Measurements from ENCODE around the gene ATAD2B. TPM values are rescaled to one million over a fixed set of nuclear protein-coding genes. Genes with fewer than 3 reads are reported as not detected.

ATAD2B gene
- total RNA-seq, 1 donor from 2014 or later: 46.8 TPM

DNA sequence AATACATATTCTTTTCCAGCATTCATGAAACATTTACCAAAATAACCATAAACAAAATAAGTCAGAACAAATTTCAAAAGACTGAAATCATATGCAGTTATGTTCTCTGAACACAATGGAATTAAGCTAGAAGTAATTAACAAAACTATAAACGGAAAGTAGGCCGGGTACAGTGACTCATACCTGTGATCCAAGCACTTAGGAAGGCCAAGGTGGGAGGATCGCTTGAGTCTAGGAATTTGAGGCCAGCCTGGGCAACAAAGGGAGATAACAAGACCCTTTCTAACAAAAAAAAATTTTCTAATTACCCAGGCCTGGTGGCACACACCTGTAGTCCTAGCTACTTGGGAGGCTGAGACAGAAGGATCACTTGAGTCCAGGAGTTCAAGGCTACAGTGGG lies 14.9 kb downstream of the ATAD2B start:
- DNase-seq: no peak

- DNase-seq: no peak
Observed at GRCh38 chr2:23905155-23905554, 21.8 kb downstream of the ATAD2B start.

- DNase-seq: no peak
Observed at GRCh38 chr2:23904692-23905091, 22.2 kb downstream of the ATAD2B start.

DNA sequence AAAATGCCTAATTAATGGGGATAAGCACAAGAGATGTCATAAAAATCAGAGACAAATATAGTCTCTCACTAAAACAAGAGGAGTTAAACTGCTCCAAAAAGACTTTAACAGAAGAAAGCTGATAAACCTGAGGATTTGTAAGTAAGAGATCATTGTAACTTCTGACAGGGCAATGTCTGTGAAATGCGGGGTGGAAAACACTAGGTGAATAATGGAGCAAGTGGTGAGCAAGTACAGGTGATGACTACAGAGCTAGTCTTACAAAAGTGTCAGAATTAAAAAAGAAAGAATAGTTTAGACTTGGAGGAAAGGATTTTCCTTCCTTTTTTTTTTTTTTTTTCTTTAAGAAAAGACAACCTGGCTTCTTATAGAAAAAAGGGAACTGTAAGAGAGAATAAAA lies 22.7 kb downstream of the ATAD2B start:
- no peak for DNase-seq

DNA sequence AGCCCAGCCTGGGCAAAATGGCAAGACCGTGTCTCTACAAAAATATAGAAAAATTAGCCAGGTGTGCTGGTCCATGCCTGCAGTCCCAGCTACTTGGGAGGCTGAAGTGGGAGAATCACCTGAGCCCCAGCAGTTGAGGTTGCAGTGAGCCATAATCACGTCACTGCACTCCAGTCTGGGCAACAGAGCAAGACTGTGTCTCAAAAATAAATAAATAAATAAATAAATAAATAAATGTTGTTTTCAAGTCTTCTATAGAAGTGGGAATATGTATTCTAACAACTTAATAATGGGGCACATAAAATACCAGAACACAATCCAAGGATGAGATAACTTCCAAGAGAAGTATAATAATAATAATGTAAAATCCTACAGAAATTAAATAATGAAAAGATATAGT lies 23.9 kb downstream of the ATAD2B start:
- DNase-seq: no peak

- DNase-seq: no peak
Observed at GRCh38 chr2:23901966-23902846, 24.7 kb downstream of the ATAD2B start.

- peak; percentile 34 for DNase-seq
Observed at GRCh38 chr2:23900541-23901322, 26.2 kb downstream of the ATAD2B start.

DNA sequence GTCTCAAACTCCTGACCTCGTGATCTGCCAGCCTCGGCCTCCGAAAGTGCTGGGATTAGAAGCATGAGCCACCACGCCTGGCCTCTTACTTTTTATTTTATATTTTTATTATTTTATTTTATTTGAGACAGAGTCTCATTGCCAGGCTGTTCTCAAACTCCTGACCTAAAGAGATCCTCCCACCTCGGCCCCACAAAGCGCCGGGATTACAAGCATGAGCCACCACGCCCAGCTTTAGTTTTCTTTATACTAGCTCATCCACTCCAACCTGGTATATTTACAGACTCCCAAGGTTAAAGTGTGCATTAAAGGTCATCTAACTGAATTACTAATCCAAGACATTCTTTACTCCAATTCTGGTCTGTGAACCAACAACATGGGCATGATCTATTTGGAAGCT lies 26.8 kb downstream of the ATAD2B start:
- DNase-seq: no peak

- DNase-seq: no peak
Observed at GRCh38 chr2:23871206-23871605, 55.7 kb downstream of the ATAD2B start.

GRCh38 chr2:23867449-23867848 lies 59.5 kb downstream of the ATAD2B start:
- DNase-seq: no peak

DNA sequence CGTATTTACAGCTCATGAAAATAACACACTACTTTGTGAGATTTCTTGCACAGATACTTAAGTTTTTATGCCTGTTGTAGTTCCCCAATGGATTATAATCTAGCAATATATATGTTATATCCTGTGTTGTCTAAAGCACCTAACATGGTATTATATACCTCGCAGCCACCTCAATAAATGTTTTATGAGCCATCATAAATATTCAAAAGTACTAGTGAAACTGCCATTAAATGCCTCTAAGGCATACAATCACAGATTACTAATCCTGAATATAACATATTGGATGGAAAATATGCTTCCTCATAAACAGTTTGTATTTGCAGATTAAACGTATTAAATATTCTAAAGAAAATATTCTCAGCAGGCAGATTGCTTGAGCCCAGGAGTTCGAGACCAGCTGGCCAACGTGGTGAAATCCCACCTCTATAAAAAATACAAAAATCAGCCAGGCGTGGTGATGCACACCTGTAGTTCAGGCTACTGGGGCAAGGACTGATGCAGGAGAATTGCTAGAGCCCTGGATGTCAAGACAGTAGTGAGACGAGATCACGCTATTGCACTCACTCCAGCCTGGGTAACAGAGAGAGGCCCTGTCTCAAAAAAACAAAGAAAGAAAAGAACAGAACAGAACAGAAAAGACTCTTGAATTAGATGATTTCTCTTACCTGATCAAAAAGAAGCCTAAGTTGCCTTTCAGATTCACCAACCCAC lies 64.1 kb downstream of the ATAD2B start:
- DNase-seq: no peak

GRCh38 chr2:23861952-23862351 lies 65.0 kb downstream of the ATAD2B start:
- no peak for DNase-seq

- no peak for DNase-seq
Observed at GRCh38 chr2:23859983-23860382, 66.9 kb downstream of the ATAD2B start.

- DNase-seq: no peak
Observed at GRCh38 chr2:23859234-23859633, 67.7 kb downstream of the ATAD2B start.

GRCh38 chr2:23850564-23851256 lies 76.2 kb downstream of the ATAD2B start:
- no peak for DNase-seq

GRCh38 chr2:23844905-23845304 lies 82.0 kb downstream of the ATAD2B start:
- no peak for DNase-seq

- no peak for DNase-seq
Observed at GRCh38 chr2:23843051-23843976, 83.6 kb downstream of the ATAD2B start.

DNA sequence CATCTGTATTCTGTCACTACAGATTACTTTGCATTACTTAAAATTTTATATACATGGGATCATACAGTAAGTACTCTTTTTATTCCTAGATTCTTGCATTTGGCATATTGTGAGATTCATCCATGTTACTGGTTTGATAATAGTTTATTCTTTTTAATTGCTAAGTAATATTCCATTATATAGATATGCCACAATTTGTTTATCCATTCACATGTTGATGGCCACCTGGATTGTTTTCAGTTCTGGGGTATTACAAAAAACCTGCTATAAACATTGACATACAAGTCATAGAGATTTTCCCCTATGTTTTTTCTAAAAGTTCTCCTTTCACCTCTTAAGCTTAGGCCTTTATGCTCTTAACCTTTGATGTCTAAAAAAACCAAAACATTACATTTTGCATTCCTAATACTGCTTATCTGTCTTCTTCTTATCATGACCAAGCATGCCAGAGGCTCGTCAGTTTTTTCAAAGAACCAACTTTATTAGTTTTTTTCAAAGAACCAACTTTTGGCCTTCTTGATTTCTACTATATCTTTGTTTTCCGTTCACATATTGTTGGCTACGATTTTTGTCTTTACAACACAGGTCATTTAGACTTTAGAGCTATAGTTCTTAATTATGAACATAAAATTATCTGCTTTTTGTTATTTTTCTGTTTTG lies 86.9 kb downstream of the ATAD2B start:
- DNase-seq: no peak

DNA sequence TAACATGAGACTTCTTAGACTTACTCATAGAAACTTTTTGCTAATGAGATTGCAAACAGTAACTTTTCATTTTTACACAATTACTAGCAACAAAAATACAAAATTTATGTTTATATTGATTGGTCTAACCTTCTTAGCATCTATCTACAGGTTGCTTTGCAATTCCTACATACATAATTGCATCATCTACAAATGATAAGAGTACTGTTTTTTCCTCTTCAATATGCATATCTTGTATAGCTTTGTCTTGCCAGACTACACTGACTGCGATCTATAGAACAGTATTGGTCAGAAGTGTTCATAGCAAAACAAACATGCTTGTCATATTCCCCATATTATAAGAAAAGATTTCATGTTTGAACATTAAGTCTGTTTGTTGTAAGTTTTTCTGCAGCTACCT lies 87.9 kb downstream of the ATAD2B start:
- no peak for DNase-seq

DNA sequence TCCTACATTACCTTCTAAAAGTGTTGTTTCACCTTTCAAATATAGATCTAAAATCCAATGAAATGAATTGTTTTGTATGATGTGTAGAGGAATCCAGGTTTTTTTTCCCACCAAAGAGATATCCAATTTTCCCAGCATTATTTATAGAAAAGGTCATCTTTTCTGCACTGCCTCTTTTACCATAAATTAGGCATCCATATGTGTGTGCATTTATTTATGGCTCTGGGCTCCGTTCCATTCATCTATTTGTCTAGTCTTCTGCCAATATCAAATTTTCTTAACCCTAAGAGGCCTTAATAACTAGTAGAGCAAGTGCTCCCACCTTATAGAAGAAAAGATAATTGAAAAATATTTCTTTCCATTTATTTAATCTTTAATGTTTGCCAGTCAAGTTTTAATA lies 88.3 kb downstream of the ATAD2B start:
- no peak for DNase-seq

- no peak for DNase-seq
Observed at GRCh38 chr2:23837871-23838270, 89.1 kb downstream of the ATAD2B start.

Measured in skin of body (tissue), 2 donors.